Gastrocnemius medialis (tissue), 4 donors: Measurements from ENCODE around the gene ZG16B. TPM values are rescaled to one million over a fixed set of nuclear protein-coding genes. Genes with fewer than 3 reads are reported as not detected.
A peak's percentile ranks its signal among the peaks of the same experiment; 100 is the strongest.

Experiments
- ATAC-seq, 2 donors: fragments of 150-250 bp; one replicate each; pipeline ENCODE4 v1.9.1; 2016
- DNase-seq, 2 donors: peaks; one replicate each; pipeline ENCODE4 v3.0.0-alpha.2; 2019
- H3K27ac ChIP-seq, 4 donors: fragments of 200-600 bp; sonication (generic); 1 replicate in 1 of 4; 2 replicates in 3 of 4; pipeline ENCODE4 v1.5.1; 2016 to 2018; ENCODE audit warnings: mild to moderate bottlenecking in 2 of 4, moderate library complexity in 1 of 4
- H3K27me3 ChIP-seq, 3 donors: fragments of 200-600 bp; sonication (generic) in 2 of 3; 1 replicate in 1 of 3; 2 replicates in 2 of 3; pipeline versions ENCODE4 v1.5.1 to v1.6.0; 2016 to 2019; ENCODE audit warnings: mild to moderate bottlenecking in 1 of 3, moderate library complexity in 1 of 3
- H3K36me3 ChIP-seq, 2 donors: fragments of 200-600 bp; sonication (generic) in 1 of 2; one replicate each; pipeline ENCODE4 v1.5.1; 2017 to 2018
- H3K4me1 ChIP-seq, 2 donors: fragments of 200-600 bp; sonication (generic) in 1 of 2; one replicate each; pipeline ENCODE4 v1.5.1; 2016 to 2017; ENCODE audit warnings: mild to moderate bottlenecking in 2 of 2
- H3K4me3 ChIP-seq, 4 donors: fragments of 200-600 bp; sonication (generic) in 3 of 4; 1 replicate in 1 of 4; 2 replicates in 3 of 4; pipeline ENCODE4 v1.5.1; 2016 to 2019; ENCODE audit warnings: mild to moderate bottlenecking in 2 of 4
- H3K9me3 ChIP-seq, 3 donors: fragments of 200-600 bp; sonication (generic) in 2 of 3; 1 replicate in 1 of 3; 2 replicates in 2 of 3; pipeline ENCODE4 v1.5.1; 2016 to 2019
- CTCF ChIP-seq, 5 experiments: fragments of 450-650 bp in 3 of 5; fragments of 200-600 bp in 2 of 5; sonication (generic) in 2 of 5; IDR thresholded peaks in 4 of 5; conservative IDR thresholded peaks in 1 of 5; 1 replicate in 4 of 5; 2 replicates in 1 of 5; pipeline ENCODE4 v1.5.1; 2016 to 2019; ENCODE audit warnings: antibody characterized with exemption in 5 of 5, mild to moderate bottlenecking in 3 of 5, moderate library complexity in 3 of 5
- POLR2A ChIP-seq, 2 donors: fragments of 450-650 bp; IDR thresholded peaks; one replicate each; pipeline ENCODE4 v1.6.1; 2017; ENCODE audit warnings: antibody characterized with exemption in 2 of 2, mild to moderate bottlenecking in 2 of 2, moderate library complexity in 2 of 2
- in situ Hi-C, 4 donors: fragments of 200-750 bp; cut with MboI; loops; one replicate each; pipeline versions ENCODE4 v1.15.0 to v1.8.0; 2017; ENCODE audit warnings: low sequenced_read_pairs in 4 of 4
- intact Hi-C: fragments of 100-400 bp; cut with DNase I; formaldehyde crosslinking; loops from one replicate; pipeline ENCODE4 v1.15.1; 2023; ENCODE audit warnings: low total_unique reads
- total RNA-seq, 4 donors: library from RNA; depleted of rRNA; stranded (reverse); fragments of >200 nt; gene quantifications; one replicate each; pipeline versions ENCODE4 v1.1.0 to v1.2.3, GENCODE V29; 2016

ZG16B gene
- total RNA-seq, 4 donors from 2014 or later = not detected

- DNase-seq (peak; percentile 46 to 71), ATAC-seq (peak; percentile 94 to 97)
- no peak overlapping the region for H3K4me3 ChIP-seq
- no peaks in the 10 kb centered on the region for H3K9me3 ChIP-seq
- peak overlapping the region in 2 of 4 donors; percentile 42 to 52 for H3K27ac ChIP-seq
- no peaks in the 10 kb centered on the region for H3K27me3 ChIP-seq
- in situ Hi-C loops (loop anchor here (5.0 to 10.0 kb wide), 3 partner anchors 37 to 50 kb away; partner anchors contain the start of gene FLYWCH1 (in 1 of the 4)), intact Hi-C loops (no loop called here)
- H3K36me3 ChIP-seq = no peaks in the 10 kb centered on the region
- H3K4me1 ChIP-seq = peaks cover 16 to 20% of the 10 kb centered on the region in 2 donors
- TF ChIP-seq POLR2A (IDR thresholded peaks at IDR 0.05) (no peak), CTCF (IDR thresholded peaks at IDR 0.05 in 4 of 5, conservative IDR thresholded peaks at IDR 0.05 in 1 of 5) (peak; percentile 89 to 97 (median 93))
Measured at GRCh38 chr16:2874912-2875362, 44.8 kb downstream of the ZG16B start.

- Histone ChIP-seq H3K4me3 (no peak overlapping the region), H3K4me1 (peaks cover 6% of the 10 kb centered on the region in 2 donors), H3K27me3 (no peaks in the 10 kb centered on the region), H3K9me3 (no peaks in the 10 kb centered on the region), H3K36me3 (no peaks in the 10 kb centered on the region), H3K27ac (no peak overlapping the region)
- intact Hi-C loops (loop anchor here (5.0 to 10.0 kb wide), 2 partner anchors 37 to 265 kb away; no protein-coding TSS in a partner anchor), in situ Hi-C loops (loop anchor here in 2 of 4 donors (5.0 to 10.0 kb wide), 2 partner anchors 32 to 45 kb away; partner anchors contain the start of gene FLYWCH1 (in 1 of the 2))
- TF ChIP-seq POLR2A (IDR thresholded peaks at IDR 0.05) (no peak), CTCF (IDR thresholded peaks at IDR 0.05 in 4 of 5, conservative IDR thresholded peaks at IDR 0.05 in 1 of 5) (no peak)
- ATAC-seq (no peak), DNase-seq (no peak)
Measured at GRCh38 chr16:2879854-2880508, 49.9 kb downstream of the ZG16B start.

Other genes starting within 250 kb of the ZG16B start
- 10 to 100 TPM; 13.6 to 23.8 (median 14.7) TPM for gene KCTD5, start 147.8 kb upstream of the ZG16B start, total RNA-seq
- gene PRSS27, start 110.1 kb upstream of the ZG16B start, total RNA-seq = under 1 TPM in 2 of 4 donors, not detected in 2; 0.49 to 0.55 TPM
- gene SRRM2, start 77.7 kb upstream of the ZG16B start, total RNA-seq = 100 to 1,000 TPM; 151 to 205 (median 164) TPM
- 100 to 1,000 TPM; 216 to 970 (median 375) TPM for gene ELOB, start 53.0 kb upstream of the ZG16B start, total RNA-seq
- gene PRSS33, start 42.7 kb upstream of the ZG16B start, total RNA-seq = not detected
- gene PRSS41, start 31.8 kb upstream of the ZG16B start, total RNA-seq = not detected
- gene PRSS21, start 13.1 kb upstream of the ZG16B start, total RNA-seq = not detected
- not detected for gene PRSS22, start 27.9 kb downstream of the ZG16B start, total RNA-seq
- 10 to 100 TPM; 19.5 to 54.5 (median 30.2) TPM for gene FLYWCH2, start 52.9 kb downstream of the ZG16B start, total RNA-seq
- 10 to 100 TPM; 41.7 to 49.7 (median 44.0) TPM for gene FLYWCH1, start 81.6 kb downstream of the ZG16B start, total RNA-seq
- gene KREMEN2, start 134.0 kb downstream of the ZG16B start, total RNA-seq = not detected
- gene PAQR4, start 139.0 kb downstream of the ZG16B start, total RNA-seq = 10 to 100 TPM in 2 of 4 donors, 1 to 10 TPM in 2; 4.2 to 14.6 (median 10.2) TPM
- 1 to 10 TPM in 2 of 4 donors, not detected in 2; 1.4 to 2.4 TPM for gene PKMYT1, start 150.1 kb downstream of the ZG16B start, total RNA-seq
- under 1 TPM in 1 of 4 donors, not detected in 3; 0.40 TPM for gene CLDN9, start 182.6 kb downstream of the ZG16B start, total RNA-seq
- gene CLDN6, start 187.9 kb downstream of the ZG16B start, total RNA-seq = under 1 TPM in 1 of 4 donors, not detected in 3; 0.55 TPM
- 100 to 1,000 TPM in 2 of 4 donors, 10 to 100 TPM in 2; 34.0 to 161 (median 85.5) TPM for gene TNFRSF12A, start 190.1 kb downstream of the ZG16B start, total RNA-seq
- 100 to 1,000 TPM in 1 of 4 donors, 10 to 100 TPM in 3; 41.8 to 124 (median 66.9) TPM for gene HCFC1R1, start 193.6 kb downstream of the ZG16B start, total RNA-seq
- 10 to 100 TPM; 15.0 to 31.1 (median 21.5) TPM for gene THOC6, start 193.7 kb downstream of the ZG16B start, total RNA-seq
- under 1 TPM in 1 of 4 donors, not detected in 3; 0.32 TPM for gene BICDL2, start 206.6 kb downstream of the ZG16B start, total RNA-seq
- gene MMP25, start 216.3 kb downstream of the ZG16B start, total RNA-seq = under 1 TPM in 3 of 4 donors, not detected in 1; 0.15 to 0.75 (median 0.58) TPM
- gene IL32, start 235.3 kb downstream of the ZG16B start, total RNA-seq = 10 to 100 TPM; 45.4 to 79.0 (median 54.6) TPM